ENCODE data around the gene SCUBE1.

The SCUBE1 gene

DNA sequence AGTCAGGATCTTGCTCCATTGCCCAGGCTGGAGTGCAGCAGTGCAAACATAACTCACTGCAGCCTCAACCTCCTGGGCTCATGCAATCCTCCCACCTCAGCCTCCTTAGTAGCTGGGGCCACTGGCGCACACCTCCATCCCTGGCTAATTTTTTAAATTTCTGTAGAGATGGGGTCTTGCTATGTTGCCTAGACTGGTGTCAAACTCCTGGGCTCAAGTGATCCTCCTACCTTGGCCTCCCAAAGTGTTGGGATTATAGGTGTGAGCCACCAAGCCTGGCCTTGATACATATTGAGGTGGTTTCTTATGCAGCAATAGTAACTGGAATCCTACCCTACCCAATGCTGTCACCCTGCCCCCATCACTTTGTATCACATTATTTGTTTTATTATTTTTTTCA, 32.4 kb downstream of the SCUBE1 start:
- Histone ChIP-seq H3K9me3 (ENCODE audit: low read length) (no peaks in the 10 kb centered on the region), H3F3A (ENCODE audit: insufficient read depth, low read length) (no peaks in the 10 kb centered on the region), H3K27me3 (ENCODE audit: insufficient read depth, low read length) (peaks cover 5% of the 10 kb centered on the region; the same call in 1 of the 2 replicates), H3K79me2 (ENCODE audit: insufficient read depth, low read length) (no peaks in the 10 kb centered on the region), H2AFZ (ENCODE audit: low read length) (no peak overlapping the region), H3K36me3 (ENCODE audit: insufficient read depth, low read length) (no peaks in the 10 kb centered on the region), H3K9me2 (ENCODE audit: low read depth, low read length) (no peaks in the 10 kb centered on the region), H3K4me1 (ENCODE audit: insufficient read depth, low read length, severe bottlenecking) (no peaks in the 10 kb centered on the region), H3K9ac (ENCODE audit: low read length) (no peak overlapping the region), H3K4me2 (ENCODE audit: low read length) (no peak overlapping the region), H3K27ac (ENCODE audit: low read depth, low read length, poor library complexity, severe bottlenecking) (no peak overlapping the region), H4K20me1 (ENCODE audit: insufficient read depth, low read length) (no peaks in the 10 kb centered on the region), H3K4me3 (ENCODE audit: low read depth, low read length, poor library complexity, severe bottlenecking) (no peak overlapping the region)
- TF ChIP-seq, protein P1, sequence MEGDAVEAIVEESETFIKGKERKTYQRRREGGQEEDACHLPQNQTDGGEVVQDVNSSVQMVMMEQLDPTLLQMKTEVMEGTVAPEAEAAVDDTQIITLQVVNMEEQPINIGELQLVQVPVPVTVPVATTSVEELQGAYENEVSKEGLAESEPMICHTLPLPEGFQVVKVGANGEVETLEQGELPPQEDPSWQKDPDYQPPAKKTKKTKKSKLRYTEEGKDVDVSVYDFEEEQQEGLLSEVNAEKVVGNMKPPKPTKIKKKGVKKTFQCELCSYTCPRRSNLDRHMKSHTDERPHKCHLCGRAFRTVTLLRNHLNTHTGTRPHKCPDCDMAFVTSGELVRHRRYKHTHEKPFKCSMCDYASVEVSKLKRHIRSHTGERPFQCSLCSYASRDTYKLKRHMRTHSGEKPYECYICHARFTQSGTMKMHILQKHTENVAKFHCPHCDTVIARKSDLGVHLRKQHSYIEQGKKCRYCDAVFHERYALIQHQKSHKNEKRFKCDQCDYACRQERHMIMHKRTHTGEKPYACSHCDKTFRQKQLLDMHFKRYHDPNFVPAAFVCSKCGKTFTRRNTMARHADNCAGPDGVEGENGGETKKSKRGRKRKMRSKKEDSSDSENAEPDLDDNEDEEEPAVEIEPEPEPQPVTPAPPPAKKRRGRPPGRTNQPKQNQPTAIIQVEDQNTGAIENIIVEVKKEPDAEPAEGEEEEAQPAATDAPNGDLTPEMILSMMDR (IDR thresholded peaks at IDR 0.05; ENCODE audit: low read length), result no peak
- no peak for TF ChIP-seq EZH2 (IDR thresholded peaks at IDR 0.05; ENCODE audit: borderline replicate concordance, low read length)

DNA sequence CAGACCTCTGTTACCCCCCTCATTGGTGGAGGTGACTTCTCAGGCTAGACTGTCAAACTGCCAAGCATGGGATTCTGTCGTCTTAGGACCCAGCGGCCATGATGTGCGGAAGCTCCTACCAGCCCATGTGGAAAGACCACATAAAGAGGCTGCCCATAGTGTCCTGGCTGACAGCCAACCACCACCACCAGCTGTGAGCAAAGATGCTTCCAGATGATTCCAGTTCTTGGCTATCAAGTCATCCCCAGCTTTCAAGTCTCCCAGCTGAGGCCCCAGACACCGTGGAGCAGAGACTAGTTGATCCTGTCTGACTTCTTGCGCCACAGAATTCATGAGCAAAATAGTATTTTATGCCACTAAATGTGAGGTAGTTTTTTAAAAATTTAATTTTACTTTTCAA, 32.9 kb downstream of the SCUBE1 start:
- Histone ChIP-seq H3K79me2 (ENCODE audit: insufficient read depth, low read length) (no peaks in the 10 kb centered on the region), H3K9me2 (ENCODE audit: low read depth, low read length) (no peaks in the 10 kb centered on the region), H3K36me3 (ENCODE audit: insufficient read depth, low read length) (no peaks in the 10 kb centered on the region), H3K27me3 (ENCODE audit: insufficient read depth, low read length) (peaks cover 5% of the 10 kb centered on the region; the same call in 1 of the 2 replicates), H2AFZ (ENCODE audit: low read length) (no peak overlapping the region), H4K20me1 (ENCODE audit: insufficient read depth, low read length) (no peaks in the 10 kb centered on the region), H3F3A (ENCODE audit: insufficient read depth, low read length) (no peaks in the 10 kb centered on the region), H3K4me3 (ENCODE audit: low read depth, low read length, poor library complexity, severe bottlenecking) (no peak overlapping the region), H3K27ac (ENCODE audit: low read depth, low read length, poor library complexity, severe bottlenecking) (no peak overlapping the region), H3K9ac (ENCODE audit: low read length) (no peak overlapping the region), H3K4me1 (ENCODE audit: insufficient read depth, low read length, severe bottlenecking) (no peaks in the 10 kb centered on the region), H3K4me2 (ENCODE audit: low read length) (no peak overlapping the region), H3K9me3 (ENCODE audit: low read length) (no peaks in the 10 kb centered on the region)
- no peak for TF ChIP-seq EZH2 (IDR thresholded peaks at IDR 0.05; ENCODE audit: borderline replicate concordance, low read length)
- TF ChIP-seq, protein P1 (IDR thresholded peaks at IDR 0.05; ENCODE audit: low read length), result no peak

DNA sequence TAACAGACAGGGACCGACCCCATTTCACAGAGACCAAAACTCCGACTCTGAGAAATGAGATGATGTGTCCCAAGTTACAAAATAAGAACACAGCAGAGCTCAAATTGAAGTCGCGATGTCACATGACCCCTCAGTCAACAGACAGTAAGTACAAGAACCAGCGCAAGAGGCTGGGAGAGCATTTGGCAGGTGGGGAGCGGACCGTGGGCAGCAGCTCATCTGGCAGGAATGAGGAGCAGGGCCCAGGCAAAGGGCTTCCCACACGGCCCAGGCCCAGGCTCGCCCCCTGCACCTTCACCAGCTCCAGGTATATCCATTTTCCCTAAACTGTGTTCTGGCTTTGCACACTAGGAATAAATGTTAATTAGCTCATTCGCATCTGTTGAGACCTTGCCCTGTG, 34.3 kb downstream of the SCUBE1 start:
- Histone ChIP-seq H3K9me3 (ENCODE audit: low read length) (no peaks in the 10 kb centered on the region), H3K27ac (ENCODE audit: low read depth, low read length, poor library complexity, severe bottlenecking) (no peak overlapping the region), H2AFZ (ENCODE audit: low read length) (no peak overlapping the region), H3K4me1 (ENCODE audit: insufficient read depth, low read length, severe bottlenecking) (no peaks in the 10 kb centered on the region), H3K36me3 (ENCODE audit: insufficient read depth, low read length) (no peaks in the 10 kb centered on the region), H3K27me3 (ENCODE audit: insufficient read depth, low read length) (peaks cover 9% of the 10 kb centered on the region; the same call in 1 of the 2 replicates), H3K4me2 (ENCODE audit: low read length) (no peak overlapping the region), H3K9me2 (ENCODE audit: low read depth, low read length) (no peaks in the 10 kb centered on the region), H3K9ac (ENCODE audit: low read length) (no peak overlapping the region), H3F3A (ENCODE audit: insufficient read depth, low read length) (no peaks in the 10 kb centered on the region), H4K20me1 (ENCODE audit: insufficient read depth, low read length) (no peaks in the 10 kb centered on the region), H3K4me3 (ENCODE audit: low read depth, low read length, poor library complexity, severe bottlenecking) (no peak overlapping the region), H3K79me2 (ENCODE audit: insufficient read depth, low read length) (no peaks in the 10 kb centered on the region)
- TF ChIP-seq, protein P1 (IDR thresholded peaks at IDR 0.05; ENCODE audit: low read length), result no peak
- TF ChIP-seq EZH2 (IDR thresholded peaks at IDR 0.05; ENCODE audit: borderline replicate concordance, low read length), result no peak

Measured in OCI-LY1 (cell line).